ENCODE measurements around the gene PAX7. TPM values are rescaled to one million over a fixed set of nuclear protein-coding genes. Genes with fewer than 3 reads are reported as not detected.

The PAX7 gene
- total and polyA plus RNA-seq, 12 donors = not detected

DNA sequence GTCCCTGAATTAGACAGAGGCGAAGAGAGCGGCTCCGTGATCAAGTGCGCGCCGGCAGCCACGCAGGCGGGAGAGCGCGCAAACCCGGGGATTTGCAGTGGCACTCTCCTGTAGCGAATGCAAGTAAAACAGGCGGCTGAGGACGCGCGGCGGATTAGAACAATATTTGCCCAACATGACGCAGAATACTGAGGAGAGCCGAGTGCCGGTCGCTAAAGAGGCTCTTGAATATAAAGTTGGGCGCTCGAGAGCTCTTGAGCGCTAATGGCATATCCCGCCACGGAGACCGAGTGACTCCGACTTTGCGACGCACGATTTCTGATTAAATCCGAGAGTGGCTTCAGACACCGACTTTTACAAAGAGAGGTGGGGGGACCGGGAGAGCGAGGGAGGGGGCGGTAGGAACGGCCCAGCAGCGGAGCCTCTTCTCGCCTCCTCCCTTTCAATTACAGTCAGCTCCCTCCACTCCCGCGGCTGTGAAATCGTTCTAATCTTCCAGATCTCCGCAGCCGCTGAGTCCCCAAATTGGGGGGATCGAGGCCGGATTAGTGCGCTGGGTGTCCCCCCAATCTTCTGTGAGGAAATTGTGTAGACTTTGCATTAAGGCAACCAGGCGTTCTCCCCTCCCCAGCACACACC is 2.3 kb downstream of the PAX7 start:
- H3K4me1 ChIP-seq = peaks cover 0 to 18% (median 9%) of the 10 kb centered on the region in 9 donors
- no peak overlapping the region for H3K27ac ChIP-seq
- TF ChIP-seq, protein P1, sequence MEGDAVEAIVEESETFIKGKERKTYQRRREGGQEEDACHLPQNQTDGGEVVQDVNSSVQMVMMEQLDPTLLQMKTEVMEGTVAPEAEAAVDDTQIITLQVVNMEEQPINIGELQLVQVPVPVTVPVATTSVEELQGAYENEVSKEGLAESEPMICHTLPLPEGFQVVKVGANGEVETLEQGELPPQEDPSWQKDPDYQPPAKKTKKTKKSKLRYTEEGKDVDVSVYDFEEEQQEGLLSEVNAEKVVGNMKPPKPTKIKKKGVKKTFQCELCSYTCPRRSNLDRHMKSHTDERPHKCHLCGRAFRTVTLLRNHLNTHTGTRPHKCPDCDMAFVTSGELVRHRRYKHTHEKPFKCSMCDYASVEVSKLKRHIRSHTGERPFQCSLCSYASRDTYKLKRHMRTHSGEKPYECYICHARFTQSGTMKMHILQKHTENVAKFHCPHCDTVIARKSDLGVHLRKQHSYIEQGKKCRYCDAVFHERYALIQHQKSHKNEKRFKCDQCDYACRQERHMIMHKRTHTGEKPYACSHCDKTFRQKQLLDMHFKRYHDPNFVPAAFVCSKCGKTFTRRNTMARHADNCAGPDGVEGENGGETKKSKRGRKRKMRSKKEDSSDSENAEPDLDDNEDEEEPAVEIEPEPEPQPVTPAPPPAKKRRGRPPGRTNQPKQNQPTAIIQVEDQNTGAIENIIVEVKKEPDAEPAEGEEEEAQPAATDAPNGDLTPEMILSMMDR (IDR thresholded peaks at IDR 0.05) = no peak
- intact Hi-C loops (cut with DNase I) = no loop called here
- 2 to 4% methylated on average over 48 of the region's 48 CpGs for WGBS, 2 donors
- peaks cover 35 to 100% (median 100%) of the 10 kb centered on the region in 7 donors for H3K27me3 ChIP-seq
- no peak overlapping the region for H3K4me3 ChIP-seq
- H3K36me3 ChIP-seq = no peaks in the 10 kb centered on the region
- ATAC-seq (no peak), DNase-seq (no peak)
- H3K9me3 ChIP-seq = no peaks in the 10 kb centered on the region

DNA sequence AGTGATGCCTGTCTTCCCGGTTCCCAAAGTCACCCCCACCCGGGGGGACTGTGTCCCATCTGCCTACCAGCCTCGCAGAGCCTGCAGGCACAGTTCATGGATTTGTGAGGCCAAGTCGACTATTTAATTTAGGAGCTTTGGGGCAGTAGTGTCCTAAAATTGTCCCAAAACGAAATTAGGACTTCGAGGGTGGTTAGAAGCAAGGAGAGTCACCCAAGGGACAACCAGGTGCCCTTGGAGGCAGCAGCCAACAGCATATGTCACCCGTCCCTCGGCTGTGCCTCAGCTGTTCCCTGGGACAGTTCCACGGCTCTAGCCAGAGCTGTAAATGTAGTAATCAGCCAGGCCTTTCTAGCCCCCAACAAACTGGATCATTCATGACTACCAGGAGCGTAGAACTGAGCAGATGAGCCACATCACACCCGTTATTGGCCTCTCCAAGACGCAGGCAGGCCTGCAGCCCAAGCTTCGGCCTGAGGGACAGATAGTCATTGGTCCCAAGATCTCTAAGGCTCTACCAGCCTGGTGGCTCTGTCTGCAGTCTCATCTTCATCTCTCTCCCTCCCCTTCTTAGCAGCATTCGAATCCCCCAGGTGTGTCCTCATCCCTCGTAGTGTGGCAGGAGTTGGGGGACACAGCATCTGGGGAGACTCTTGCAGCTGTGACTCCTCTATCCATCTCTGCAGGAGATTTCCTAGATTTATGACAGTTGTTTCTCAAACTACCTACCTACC is 2.9 kb downstream of the PAX7 start:
- Histone ChIP-seq H3K27ac (no peak overlapping the region), H3K4me1 (peaks cover 0 to 18% (median 9%) of the 10 kb centered on the region in 9 donors), H3K4me3 (no peak overlapping the region), H3K9me3 (no peaks in the 10 kb centered on the region), H3K36me3 (no peaks in the 10 kb centered on the region), H3K27me3 (peaks cover 38 to 100% (median 100%) of the 10 kb centered on the region in 7 donors)
- no peak for ATAC-seq
- no peak for DNase-seq
- TF ChIP-seq, protein P1 (IDR thresholded peaks at IDR 0.05) = no peak
- intact Hi-C loops (cut with DNase I) = no loop called here
- WGBS, 2 donors = 3 to 5% methylated on average over 15 of the region's 15 CpGs

DNA sequence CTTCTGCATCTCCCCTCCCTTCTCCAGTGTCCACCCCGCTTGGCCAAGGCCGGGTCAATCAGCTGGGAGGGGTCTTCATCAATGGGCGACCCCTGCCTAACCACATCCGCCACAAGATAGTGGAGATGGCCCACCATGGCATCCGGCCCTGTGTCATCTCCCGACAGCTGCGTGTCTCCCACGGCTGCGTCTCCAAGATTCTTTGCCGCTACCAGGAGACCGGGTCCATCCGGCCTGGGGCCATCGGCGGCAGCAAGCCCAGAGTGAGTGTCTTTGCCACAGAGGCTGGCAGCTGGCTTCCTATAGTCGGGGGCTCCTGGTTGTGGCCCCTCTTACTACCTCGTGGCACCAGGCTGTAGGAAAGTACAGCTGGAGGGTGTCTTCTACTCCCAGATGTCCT is 3.6 kb downstream of the PAX7 start:
- ATAC-seq = no peak
- peaks cover 38 to 100% (median 100%) of the 10 kb centered on the region in 7 donors for H3K27me3 ChIP-seq

DNA sequence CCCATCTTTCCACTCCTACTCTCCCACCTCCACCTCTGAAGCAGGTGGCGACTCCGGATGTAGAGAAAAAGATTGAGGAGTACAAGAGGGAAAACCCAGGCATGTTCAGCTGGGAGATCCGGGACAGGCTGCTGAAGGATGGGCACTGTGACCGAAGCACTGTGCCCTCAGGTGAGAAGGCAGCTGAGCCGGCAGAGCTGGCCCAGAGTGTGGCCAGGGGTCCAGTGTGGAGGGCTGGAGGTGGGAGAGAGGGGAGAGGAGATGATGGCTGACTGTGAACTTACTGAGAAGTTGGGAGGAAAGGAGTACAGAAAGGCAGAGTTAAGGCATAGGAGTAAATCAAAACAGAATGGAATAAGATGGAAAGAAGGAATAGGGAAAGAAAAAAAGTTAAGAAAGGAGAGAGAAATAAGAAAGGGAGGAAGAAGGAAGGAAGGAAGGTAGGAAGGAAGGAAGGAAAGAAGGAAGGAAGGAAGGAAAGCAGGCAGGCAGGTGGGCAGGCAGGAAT is 4.5 kb downstream of the PAX7 start:
- no peak for DNase-seq
- TF ChIP-seq, protein P1 (IDR thresholded peaks at IDR 0.05) = no peak
- intact Hi-C loops (cut with DNase I) = no loop called here
- 3 to 6% methylated on average over 5 of the region's 5 CpGs for WGBS, 2 donors
- Histone ChIP-seq H3K9me3 (no peaks in the 10 kb centered on the region), H3K27me3 (peaks cover 38 to 100% (median 100%) of the 10 kb centered on the region in 7 donors), H3K4me1 (peaks cover 0 to 18% (median 9%) of the 10 kb centered on the region in 9 donors), H3K27ac (no peak overlapping the region), H3K36me3 (no peaks in the 10 kb centered on the region), H3K4me3 (no peak overlapping the region)
- no peak for ATAC-seq

More for the DNA sequence above, 3.6 kb downstream of the PAX7 start:
- H3K4me1 ChIP-seq = peaks cover 0 to 18% (median 9%) of the 10 kb centered on the region in 9 donors
- intact Hi-C loops (cut with DNase I) = no loop called here
- TF ChIP-seq, protein P1 (IDR thresholded peaks at IDR 0.05) = no peak
- no peak for DNase-seq
- no peaks in the 10 kb centered on the region for H3K9me3 ChIP-seq
- H3K36me3 ChIP-seq = no peaks in the 10 kb centered on the region
- WGBS, 2 donors = 3 to 5% methylated on average over 16 of the region's 16 CpGs
- H3K4me3 ChIP-seq = no peak overlapping the region
- H3K27ac ChIP-seq = no peak overlapping the region
